Measurements from ENCODE around the gene ISM1.
A peak's percentile ranks its signal among the peaks of the same experiment; 100 is the strongest.
"Not testable (repeated sequence)": the region's sequence is repeated elsewhere in the genome, so short reads cannot be mapped to it uniquely, and the experiment has no call there.

Gene ISM1

GRCh38 chr20:13221673-13222318, 722 bp downstream of the ISM1 start:
- peak; percentile 66 for DNase-seq (ENCODE audit: low spot score)

DNA sequence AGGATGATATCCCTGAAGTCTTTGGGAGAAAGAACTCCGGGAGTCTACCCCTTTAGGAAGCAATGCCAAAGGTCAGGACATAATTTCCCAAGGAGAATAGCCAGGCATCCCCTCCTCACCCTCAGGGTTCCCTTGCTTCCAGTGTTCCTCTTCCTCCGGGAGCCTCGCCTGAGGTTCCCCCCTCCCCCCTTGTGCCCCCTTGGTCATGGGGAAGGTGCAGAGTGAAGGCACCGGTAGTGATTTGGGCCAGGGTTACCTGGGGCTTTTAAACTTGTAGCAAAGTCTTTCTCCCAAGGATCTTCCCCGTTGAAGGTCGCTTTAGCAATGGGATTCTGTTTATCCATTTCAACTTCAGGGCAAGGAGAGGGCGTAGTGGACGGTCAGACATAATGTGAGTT, 1.2 kb downstream of the ISM1 start:
- no peak for DNase-seq (ENCODE audit: low spot score)

GRCh38 chr20:13223736-13224520, 2.9 kb downstream of the ISM1 start:
- DNase-seq (ENCODE audit: low spot score) = no peak

GRCh38 chr20:13226367-13226766, 5.3 kb downstream of the ISM1 start:
- no peak for DNase-seq (ENCODE audit: low spot score)

GRCh38 chr20:13228771-13229170, 7.7 kb downstream of the ISM1 start:
- DNase-seq (ENCODE audit: low spot score) = no peak

- DNase-seq (ENCODE audit: low spot score) = no peak
Observed at GRCh38 chr20:13229538-13229937, 8.5 kb downstream of the ISM1 start.

GRCh38 chr20:13231031-13231752, 10.1 kb downstream of the ISM1 start:
- DNase-seq (ENCODE audit: low spot score) = no peak

DNA sequence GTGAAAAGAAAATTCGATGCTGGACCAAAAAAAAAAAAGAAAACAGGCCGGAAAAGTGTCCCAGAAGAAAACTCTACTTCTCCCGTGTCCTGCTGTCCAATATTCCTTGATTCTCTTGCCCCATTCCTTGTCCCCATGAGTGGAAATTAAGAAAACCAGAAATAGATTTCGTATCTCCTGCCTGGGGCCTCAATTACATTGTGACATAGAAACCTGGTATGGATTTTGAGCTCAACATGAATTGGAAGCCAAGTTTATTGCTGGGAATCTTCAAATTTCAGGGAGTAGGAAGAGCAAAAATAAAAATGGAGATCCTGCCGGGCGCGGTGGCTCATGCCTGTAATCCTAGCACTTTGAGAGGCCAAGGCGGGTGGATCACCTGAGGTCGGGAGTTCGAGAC, 11.9 kb downstream of the ISM1 start:
- no peak for DNase-seq (ENCODE audit: low spot score)

- DNase-seq (ENCODE audit: low spot score) = no peak
Observed at GRCh38 chr20:13234961-13235360, 13.9 kb downstream of the ISM1 start.

DNA sequence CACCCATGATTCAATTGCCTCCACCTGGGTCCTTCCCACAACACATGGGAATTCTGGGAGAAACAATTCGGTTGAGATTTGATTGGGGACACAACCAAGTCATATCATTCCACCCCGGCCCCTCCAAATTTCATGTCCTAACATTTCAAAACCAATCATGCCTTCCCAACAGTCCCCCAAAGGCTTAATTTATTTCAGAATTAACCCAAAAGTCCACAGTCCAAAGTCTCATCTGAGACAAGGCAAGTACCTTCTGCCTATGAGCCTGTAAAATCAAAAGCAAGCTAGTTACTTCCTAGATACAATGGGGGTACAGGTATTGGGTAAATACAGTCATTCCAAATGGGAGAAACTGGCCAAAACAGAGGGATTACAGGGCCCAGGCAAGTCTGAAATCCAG, 15.3 kb downstream of the ISM1 start:
- DNase-seq (ENCODE audit: low spot score) = not testable (repeated sequence)

GRCh38 chr20:13236990-13237720, 16.1 kb downstream of the ISM1 start:
- DNase-seq (ENCODE audit: low spot score) = no peak

GRCh38 chr20:13238001-13238653, 17.1 kb downstream of the ISM1 start:
- no peak for DNase-seq (ENCODE audit: low spot score)

- no peak for DNase-seq (ENCODE audit: low spot score)
Observed at GRCh38 chr20:13243826-13244376, 22.8 kb downstream of the ISM1 start.

DNA sequence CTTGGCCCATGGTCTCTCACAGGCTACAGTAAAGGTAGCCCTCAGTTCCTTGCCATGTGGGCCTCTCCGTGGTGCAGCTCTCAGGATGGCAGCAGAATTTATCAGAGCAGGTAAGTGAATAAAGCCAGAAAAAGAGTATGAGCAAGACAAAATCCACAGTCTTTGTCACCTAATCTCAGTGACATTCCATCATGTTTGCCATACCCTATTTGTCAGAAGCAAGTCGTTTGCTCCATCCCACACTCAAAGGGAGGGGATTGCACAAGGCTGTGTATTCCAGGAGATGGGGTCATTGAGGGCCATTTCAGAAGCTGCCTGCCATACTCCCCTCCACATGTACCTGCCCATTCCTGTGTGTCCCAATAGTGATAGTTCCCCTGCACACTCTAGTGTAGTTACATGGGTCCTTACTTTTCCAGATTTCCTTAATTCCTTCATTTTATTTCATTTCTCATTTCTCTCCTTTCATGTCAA, 24.2 kb downstream of the ISM1 start:
- no peak for DNase-seq (ENCODE audit: low spot score)

DNA sequence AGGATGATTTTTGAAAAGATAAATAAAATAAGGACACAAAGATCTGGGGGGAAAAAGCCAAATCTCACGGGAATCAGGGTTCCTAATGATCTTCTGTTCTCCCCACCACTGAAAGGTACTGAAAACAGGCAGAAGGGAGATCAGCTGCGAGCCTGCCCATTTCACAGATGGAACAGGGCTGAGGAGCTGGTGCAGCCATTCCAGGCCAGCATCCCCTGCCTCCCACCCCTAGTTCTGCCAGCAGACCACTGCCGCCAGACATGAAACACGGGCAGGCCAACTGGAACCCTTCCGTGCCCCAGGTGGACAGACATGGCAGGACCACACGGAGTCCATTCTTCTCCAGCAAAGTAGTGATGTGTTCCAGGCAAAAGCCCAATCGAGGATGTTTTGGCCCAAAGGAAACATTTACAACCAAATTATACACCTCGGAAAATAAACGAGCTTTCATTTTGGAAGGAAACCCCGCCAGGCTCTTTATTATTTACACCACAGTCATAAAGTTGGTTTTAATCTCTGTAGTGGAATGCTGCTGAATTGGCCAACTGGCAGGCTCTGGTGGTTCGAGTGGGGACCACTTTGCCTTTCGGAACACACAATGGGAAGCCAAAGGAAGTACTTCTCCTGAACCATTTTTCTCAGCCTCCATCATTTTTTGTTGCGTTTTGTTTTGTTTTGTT, 28.2 kb downstream of the ISM1 start:
- no peak for DNase-seq (ENCODE audit: low spot score)

DNA sequence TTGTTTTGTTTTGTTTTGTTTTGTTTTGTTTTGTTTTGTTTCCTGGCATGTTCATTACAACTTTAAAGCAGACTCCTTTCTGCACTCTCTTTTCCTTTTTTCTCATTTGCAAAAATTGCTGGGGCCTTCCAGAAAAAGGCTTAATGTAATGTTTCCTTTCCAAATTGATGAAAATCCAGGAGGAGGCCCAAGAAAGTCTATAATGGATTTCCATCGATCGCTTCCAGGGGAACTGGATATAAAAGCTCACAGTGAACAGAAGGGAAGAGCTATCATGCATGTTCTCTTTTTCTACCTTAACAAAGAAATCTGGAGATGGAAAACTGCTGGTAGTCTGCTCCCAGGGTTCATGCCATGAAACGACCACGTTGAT, 28.7 kb downstream of the ISM1 start:
- no peak for DNase-seq (ENCODE audit: low spot score)

DNA sequence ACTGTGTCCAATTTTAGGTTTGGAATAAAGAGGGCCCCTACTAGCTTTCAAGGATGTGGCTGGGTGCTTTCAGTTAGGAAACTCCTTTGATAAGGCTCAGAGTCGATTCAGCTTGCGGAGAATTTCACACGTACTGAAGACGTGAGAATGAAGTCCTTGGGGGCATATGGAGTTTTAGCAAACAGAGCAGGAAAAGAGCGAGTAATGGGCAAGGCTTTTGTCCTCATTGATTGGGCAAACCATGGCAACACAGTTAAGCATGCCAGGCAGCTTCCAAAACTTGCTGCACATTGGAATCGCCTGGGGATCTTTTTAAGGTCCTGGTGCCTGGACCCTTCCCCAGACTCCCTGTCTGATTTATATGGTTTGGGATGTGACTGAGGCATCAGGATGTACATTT, 29.2 kb downstream of the ISM1 start:
- no peak for DNase-seq (ENCODE audit: low spot score)

- DNase-seq (ENCODE audit: low spot score) = no peak
Observed at GRCh38 chr20:13251106-13251903, 30.2 kb downstream of the ISM1 start.

- DNase-seq (ENCODE audit: low spot score) = no peak
Observed at GRCh38 chr20:13251904-13252297, 30.8 kb downstream of the ISM1 start.

GRCh38 chr20:13255356-13255755, 34.3 kb downstream of the ISM1 start:
- DNase-seq (ENCODE audit: low spot score) = no peak
